SHP77 treated with DMSO at 0.1 percent for 48 hours (cell line): Measurements from ENCODE around the gene CCS.
"Not testable (repeated sequence)": the region's sequence is repeated elsewhere in the genome, so short reads cannot be mapped to it uniquely, and the experiment has no call there.

Experiments used
- DNase-seq: peaks from one replicate; lab custom pipeline; 2025; lab: John Stamatoyannopoulos, UW

CCS gene

GRCh38 chr11:66561178-66561974 is 31.6 kb upstream of the CCS start:
- DNase-seq, result peak; percentile 37

- DNase-seq, result no peak
Measured at GRCh38 chr11:66561975-66562248, 31.1 kb upstream of the CCS start.

- no peak for DNase-seq
Measured at GRCh38 chr11:66562275-66562674, 30.7 kb upstream of the CCS start.

GRCh38 chr11:66562907-66563583 is 29.9 kb upstream of the CCS start:
- DNase-seq, result no peak

GRCh38 chr11:66563832-66564231 is 29.2 kb upstream of the CCS start:
- no peak for DNase-seq

- no peak for DNase-seq
Measured at GRCh38 chr11:66564538-66564937, 28.4 kb upstream of the CCS start.

- no peak for DNase-seq
Measured at GRCh38 chr11:66564984-66565383, 28.0 kb upstream of the CCS start.

- no peak for DNase-seq
Measured at GRCh38 chr11:66566221-66566620, 26.8 kb upstream of the CCS start.

- DNase-seq, result no peak
Measured at GRCh38 chr11:66567787-66568123, 25.2 kb upstream of the CCS start.

GRCh38 chr11:66568124-66568916 is 24.7 kb upstream of the CCS start, which contains the start of gene CTSF:
Gene CTSF, minus strand, starts transcription at chr11:66568606. Its CDS starts 120 bp downstream, at chr11:66568486.
- peak; percentile 55 for DNase-seq

- DNase-seq, result no peak
Measured at GRCh38 chr11:66569076-66569475, 23.9 kb upstream of the CCS start.

- no peak for DNase-seq
Measured at GRCh38 chr11:66570079-66570849, 22.7 kb upstream of the CCS start.

GRCh38 chr11:66570850-66571180 is 22.2 kb upstream of the CCS start:
- DNase-seq, result no peak

GRCh38 chr11:66579017-66579606 is 13.9 kb upstream of the CCS start:
- DNase-seq, result no peak

GRCh38 chr11:66580803-66581202 is 12.2 kb upstream of the CCS start:
- DNase-seq, result no peak

GRCh38 chr11:66581261-66581660 is 11.7 kb upstream of the CCS start:
- no peak for DNase-seq

- not testable (repeated sequence) for DNase-seq
Measured at GRCh38 chr11:66582565-66583147, 10.3 kb upstream of the CCS start.

- not testable (repeated sequence) for DNase-seq
Measured at GRCh38 chr11:66585447-66585846, 7.5 kb upstream of the CCS start.

- DNase-seq, result no peak
Measured at GRCh38 chr11:66586136-66586535, 6.8 kb upstream of the CCS start.

GRCh38 chr11:66589315-66589714 is 3.7 kb upstream of the CCS start:
- DNase-seq, result not testable (repeated sequence)

GRCh38 chr11:66589996-66590675 is 2.8 kb upstream of the CCS start:
- no peak for DNase-seq
